MCF 10A (cell line): ENCODE measurements around the gene RAMACL. TPM values are rescaled to one million over a fixed set of nuclear protein-coding genes. Genes with fewer than 3 reads are reported as not detected.
A peak's percentile ranks its signal among the peaks of the same experiment; 100 is the strongest.

Experiments
- BruUV-seq: library from RNA; stranded (reverse); fragments of 400-500 nt; replicated peaks from 2 replicates; lab custom pipeline; 2021; lab: Mats Ljungman, UMichigan
- CTCF ChIA-PET: fragments of 300-600 bp; sonication (Branson Sonifier 250); formaldehyde crosslinking; extraction: SDS; loops from one replicate; lab custom pipeline; 2021; ENCODE audit warnings: antibody characterized with exemption, inconsistent platforms; lab: Yijun Ruan, JAX
- POLR2A ChIA-PET: fragments of 300-600, 350-650 bp; sonication (Branson Sonifier 250); formaldehyde crosslinking; extraction: SDS; loops from one replicate; lab custom pipeline; 2020; ENCODE audit warnings: antibody characterized with exemption, inconsistent platforms; lab: Yijun Ruan, JAX
- DNase-seq: peaks from one replicate; pipeline ENCODE4 v3.0.0-alpha.2; 2018; ENCODE audit not compliant: unreplicated experiment
- H3K27ac Mint-ChIP-seq: one replicate; pipeline ENCODE4 v1.8.0; 2022; ENCODE audit warnings: mild to moderate bottlenecking, low read depth, mixed read lengths; ENCODE audit not compliant: unreplicated experiment
- H3K27me3 Mint-ChIP-seq: one replicate; pipeline ENCODE4 v1.8.0; 2022; ENCODE audit warnings: mixed read lengths; ENCODE audit not compliant: insufficient read depth, unreplicated experiment
- H3K36me3 Mint-ChIP-seq: one replicate; pipeline ENCODE4 v1.8.0; 2022; ENCODE audit warnings: mild to moderate bottlenecking, moderate library complexity, mixed read lengths; ENCODE audit not compliant: insufficient read depth, unreplicated experiment
- H3K4me1 Mint-ChIP-seq: one replicate; pipeline ENCODE4 v1.8.0; 2022; ENCODE audit warnings: mixed read lengths; ENCODE audit not compliant: insufficient read depth, unreplicated experiment
- H3K4me3 Mint-ChIP-seq: one replicate; pipeline ENCODE4 v1.8.0; 2022; ENCODE audit warnings: mild to moderate bottlenecking, moderate library complexity, mixed read lengths; ENCODE audit not compliant: unreplicated experiment
- H3K9me3 Mint-ChIP-seq: one replicate; pipeline ENCODE4 v1.8.0; 2022; ENCODE audit warnings: mixed read lengths; ENCODE audit not compliant: unreplicated experiment
- intact Hi-C: fragments of 100-400 bp; cut with micrococcal nuclease; formaldehyde crosslinking; loops from 2 replicates; pipeline ENCODE4 v1.14.1; 2022
- total RNA-seq: library from RNA; stranded (reverse); gene quantifications from 2 replicates; pipeline ENCODE4 v1.2.3, GENCODE V29; 2022
- TF ChIP-seq, protein P1 (sequence below): fragments of 200-600 bp; IDR thresholded peaks from one replicate; pipeline ENCODE4 v1.8.0; 2022; ENCODE audit warnings: antibody characterized with exemption, mild to moderate bottlenecking; ENCODE audit not compliant: unreplicated experiment

RAMACL gene
- total RNA-seq, 1 experiment from 2014 or later, result 5.3 TPM

DNA sequence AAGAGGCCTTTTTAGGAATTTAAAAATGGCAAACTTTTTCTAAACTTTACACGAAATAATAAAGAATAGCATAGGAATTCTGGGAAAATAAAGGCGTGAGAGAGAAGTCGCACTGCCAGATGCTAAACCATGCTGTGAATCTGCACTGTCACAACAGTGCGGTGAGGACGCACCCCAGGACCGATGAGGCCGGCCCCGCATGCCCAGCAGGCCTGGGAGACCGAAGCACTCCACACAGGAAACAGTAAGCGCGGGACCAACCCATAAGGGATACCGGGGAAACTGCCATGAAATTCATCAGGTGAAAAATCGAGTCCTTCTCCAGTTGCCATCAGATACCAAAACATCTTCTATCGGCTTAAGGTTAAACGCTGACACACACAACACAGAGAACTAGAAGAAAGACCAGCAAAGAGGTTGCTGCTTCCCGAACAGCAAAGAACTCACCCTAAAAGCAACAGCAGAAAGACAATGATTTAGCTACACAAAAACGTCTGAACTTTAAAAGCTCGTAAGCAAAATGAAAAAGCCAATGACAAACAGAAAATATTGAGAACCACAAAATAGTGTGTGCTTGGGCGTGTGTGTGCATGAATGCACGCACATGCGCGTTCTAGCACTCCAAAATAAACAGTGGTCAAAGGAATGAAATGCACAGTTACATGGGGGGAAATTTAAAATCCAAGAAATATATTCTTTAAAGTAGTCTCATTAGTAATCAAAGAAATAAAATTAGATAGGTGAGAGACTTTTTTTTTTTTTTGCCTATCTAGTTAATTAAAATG lies 15.4 kb downstream of the RAMACL start:
- Mint-ChIP-seq H3K27ac (no peak overlapping the region), H3K4me3 (no peak overlapping the region), H3K27me3 (no peaks in the 10 kb centered on the region), H3K36me3 (peaks cover 45% of the 10 kb centered on the region), H3K9me3 (peaks cover 4% of the 10 kb centered on the region), H3K4me1 (peaks cover 18% of the 10 kb centered on the region)
- intact Hi-C loops, result no loop called here
- TF ChIP-seq, protein P1, sequence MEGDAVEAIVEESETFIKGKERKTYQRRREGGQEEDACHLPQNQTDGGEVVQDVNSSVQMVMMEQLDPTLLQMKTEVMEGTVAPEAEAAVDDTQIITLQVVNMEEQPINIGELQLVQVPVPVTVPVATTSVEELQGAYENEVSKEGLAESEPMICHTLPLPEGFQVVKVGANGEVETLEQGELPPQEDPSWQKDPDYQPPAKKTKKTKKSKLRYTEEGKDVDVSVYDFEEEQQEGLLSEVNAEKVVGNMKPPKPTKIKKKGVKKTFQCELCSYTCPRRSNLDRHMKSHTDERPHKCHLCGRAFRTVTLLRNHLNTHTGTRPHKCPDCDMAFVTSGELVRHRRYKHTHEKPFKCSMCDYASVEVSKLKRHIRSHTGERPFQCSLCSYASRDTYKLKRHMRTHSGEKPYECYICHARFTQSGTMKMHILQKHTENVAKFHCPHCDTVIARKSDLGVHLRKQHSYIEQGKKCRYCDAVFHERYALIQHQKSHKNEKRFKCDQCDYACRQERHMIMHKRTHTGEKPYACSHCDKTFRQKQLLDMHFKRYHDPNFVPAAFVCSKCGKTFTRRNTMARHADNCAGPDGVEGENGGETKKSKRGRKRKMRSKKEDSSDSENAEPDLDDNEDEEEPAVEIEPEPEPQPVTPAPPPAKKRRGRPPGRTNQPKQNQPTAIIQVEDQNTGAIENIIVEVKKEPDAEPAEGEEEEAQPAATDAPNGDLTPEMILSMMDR, result no peak
- no peak for DNase-seq
- CTCF ChIA-PET, result interaction anchor here (2.2 kb wide), 1 partner anchor 52 kb away, joined by 5 read pairs; no protein-coding TSS in a partner anchor
- POLR2A ChIA-PET, result interaction anchor here (0.8 kb wide), 1 partner anchor 13 kb away, joined by 3 read pairs; no protein-coding TSS in a partner anchor
- no TSS peak for BruUV-seq

DNA sequence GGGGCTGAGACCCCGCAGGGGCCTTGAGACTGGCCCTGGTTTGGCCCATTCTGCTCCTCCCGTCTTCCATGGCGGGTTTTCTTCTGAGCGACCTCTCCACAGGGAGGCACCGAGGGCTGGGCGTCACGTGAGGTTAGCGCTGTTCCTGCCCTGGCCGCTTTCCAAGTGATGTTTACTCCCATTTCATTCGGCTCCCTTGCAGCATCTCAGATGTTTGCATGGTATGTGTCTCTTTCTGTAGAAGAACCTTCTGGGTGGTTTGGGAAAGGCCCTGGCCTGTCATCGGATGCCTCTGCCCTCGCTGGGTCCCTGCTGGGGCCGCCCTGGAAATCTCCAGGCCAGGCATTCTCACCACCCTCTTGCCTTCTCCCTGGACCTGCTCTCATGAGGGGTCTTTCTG lies 17.3 kb downstream of the RAMACL start:
- Mint-ChIP-seq H3K4me1 (peaks cover 24% of the 10 kb centered on the region), H3K9me3 (no peaks in the 10 kb centered on the region), H3K36me3 (peaks cover 55% of the 10 kb centered on the region), H3K4me3 (no peak overlapping the region), H3K27me3 (no peaks in the 10 kb centered on the region), H3K27ac (no peak overlapping the region)
- TF ChIP-seq, protein P1, result no peak
- ChIA-PET POLR2A (interaction anchor here (1.1 to 3.4 kb wide), 3 partner anchors 14 to 51 kb away, joined by 3 to 47 read pairs (median 21); no protein-coding TSS in a partner anchor), CTCF (no interaction called here)
- intact Hi-C loops, result no loop called here
- BruUV-seq, result no TSS peak
- no peak for DNase-seq

DNA sequence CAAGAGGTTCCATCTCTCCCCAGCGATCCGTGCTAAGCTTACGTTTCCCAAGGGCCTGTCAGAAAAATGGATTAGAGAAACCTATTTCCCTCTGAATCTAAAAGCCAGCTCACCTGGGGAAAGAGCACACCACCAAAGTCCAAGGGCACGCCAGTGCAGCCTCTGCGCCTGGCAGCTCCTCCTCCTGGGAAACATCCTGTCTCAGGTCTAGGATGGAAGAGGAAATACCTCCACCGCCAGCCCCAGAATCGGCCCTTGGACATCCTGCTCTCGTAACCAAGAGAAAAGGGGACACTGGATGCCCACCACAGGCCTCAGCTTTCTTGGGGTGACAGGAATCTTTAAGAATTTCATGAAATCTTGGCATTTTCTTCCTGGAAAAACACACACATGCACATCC lies 18.7 kb downstream of the RAMACL start:
- no peaks in the 10 kb centered on the region for H3K27me3 Mint-ChIP-seq
- intact Hi-C loops, result loop anchor here (1.0 to 2.0 kb wide), 4 partner anchors 11 to 59 kb away; partner anchors contain the start of gene RPS6KA2
- H3K9me3 Mint-ChIP-seq, result no peaks in the 10 kb centered on the region
- TF ChIP-seq, protein P1, result no peak
- CTCF ChIA-PET, result interaction anchor here (0.8 to 1.0 kb wide), 2 partner anchors 14 to 45 kb away, joined by 3 read pairs; no protein-coding TSS in a partner anchor
- H3K4me1 Mint-ChIP-seq, result peaks cover 23% of the 10 kb centered on the region
- H3K4me3 Mint-ChIP-seq, result no peak overlapping the region
- no peak for DNase-seq
- no peak overlapping the region for H3K27ac Mint-ChIP-seq
- H3K36me3 Mint-ChIP-seq, result peaks cover 56% of the 10 kb centered on the region
- BruUV-seq, result no TSS peak
- POLR2A ChIA-PET, result interaction anchor here (0.6 to 3.4 kb wide), 12 partner anchors 12 to 205 kb away, joined by 3 to 47 read pairs (median 8); partner anchors contain the start of gene RPS6KA2

DNA sequence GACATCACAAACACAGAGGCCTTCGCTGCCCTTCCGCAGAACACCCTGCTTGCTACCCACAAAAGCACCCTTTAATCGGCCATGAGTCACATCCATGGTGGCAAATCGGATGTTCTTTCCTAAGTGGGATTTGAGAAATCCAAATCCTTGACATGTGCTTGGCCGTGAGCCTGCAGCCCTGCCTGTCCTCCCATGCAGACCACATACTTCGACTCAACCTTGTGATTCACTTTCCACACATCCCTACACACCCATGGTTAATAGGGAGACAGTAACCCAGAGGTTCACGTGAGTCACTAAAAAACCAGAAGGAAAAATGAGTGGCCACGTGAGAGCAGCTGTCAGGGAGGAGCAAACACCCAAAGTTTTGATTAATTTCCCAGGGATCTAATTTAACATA lies 19.4 kb downstream of the RAMACL start:
- no peaks in the 10 kb centered on the region for H3K9me3 Mint-ChIP-seq
- H3K4me3 Mint-ChIP-seq, result peak overlapping the region; percentile 33
- peak; percentile 97 for DNase-seq
- peaks cover 57% of the 10 kb centered on the region for H3K36me3 Mint-ChIP-seq
- CTCF ChIA-PET, result interaction anchor here (0.5 to 2.8 kb wide), 6 partner anchors 10 to 423 kb away, joined by 3 to 10 read pairs (median 3); no protein-coding TSS in a partner anchor
- TF ChIP-seq, protein P1, result no peak
- intact Hi-C loops, result loop anchor here (1.0 to 2.0 kb wide), 4 partner anchors 10 to 60 kb away; partner anchors contain the start of gene RPS6KA2
- POLR2A ChIA-PET, result interaction anchor here (0.6 to 3.4 kb wide), 11 partner anchors 12 to 204 kb away, joined by 3 to 47 read pairs (median 8); partner anchors contain the start of gene RPS6KA2
- no peaks in the 10 kb centered on the region for H3K27me3 Mint-ChIP-seq
- peak overlapping the region; percentile 90 for H3K27ac Mint-ChIP-seq
- no TSS peak for BruUV-seq
- peaks cover 16% of the 10 kb centered on the region for H3K4me1 Mint-ChIP-seq
